Stimulated activated CD4-positive, alpha-beta T cell treated with anti-CD3 and anti-CD28 coated beads, TNF-alpha, amount 100 ng/mL, for 4 hours (primary cell): ENCODE results near the gene CDH24.

Experiments
- DNase-seq, 3 experiments: peaks; one replicate each; pipeline ENCODE4 v3.0.0-alpha.2; 2020; ENCODE audit warnings: low read depth in 3 of 3

The CDH24 gene

DNA sequence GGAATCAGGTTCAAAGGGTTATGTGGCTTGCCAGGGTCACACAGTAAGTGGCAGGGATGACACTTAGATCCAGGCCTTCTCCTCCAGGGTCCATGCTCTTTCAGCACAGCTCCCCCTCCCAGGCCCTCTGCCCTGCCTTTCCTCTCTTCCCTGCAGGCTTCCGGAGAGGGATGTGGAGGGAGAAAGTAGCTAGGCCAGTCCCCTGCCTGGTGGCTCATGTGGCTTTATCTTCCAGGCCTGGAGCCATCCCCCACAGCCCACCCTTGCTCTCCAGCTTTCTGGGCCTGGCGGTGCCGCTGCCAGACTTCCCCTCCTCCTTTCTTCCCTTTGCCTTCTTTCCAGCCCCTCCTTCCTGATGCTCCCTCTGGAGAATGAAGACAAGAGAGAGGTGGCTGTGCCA is 13.6 kb downstream of the CDH24 start:
- no peak for DNase-seq

- DNase-seq, result no peak
Measured at GRCh38 chr14:23043145-23043544, 14.2 kb downstream of the CDH24 start.

GRCh38 chr14:23042162-23042965 is 15.0 kb downstream of the CDH24 start, which contains the start of gene PSMB11:
Gene PSMB11 (plus strand): TSS chr14:23042212. CDS start chr14:23042226, 14 bp downstream.
- no peak for DNase-seq

- no peak for DNase-seq
Measured at GRCh38 chr14:23041729-23042128, 15.6 kb downstream of the CDH24 start.

DNA sequence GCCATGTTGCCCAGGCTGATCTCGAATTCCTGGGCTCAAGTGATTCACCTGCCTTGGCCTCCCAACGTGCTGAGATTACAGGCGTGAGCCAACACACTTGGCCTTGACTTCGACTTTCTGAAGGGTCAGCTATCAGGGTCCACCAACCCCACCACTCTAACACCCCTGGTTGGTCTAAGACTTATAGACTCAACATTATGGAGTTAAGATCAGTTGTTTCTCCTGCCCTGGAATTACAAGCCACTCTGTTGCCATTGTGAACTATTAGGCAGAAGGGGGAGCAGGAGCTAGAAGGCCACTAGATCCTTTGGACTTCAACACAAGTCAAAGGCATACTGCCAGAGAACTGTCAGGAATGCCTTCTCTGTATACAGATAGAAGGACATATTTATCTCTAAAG is 17.2 kb downstream of the CDH24 start:
- DNase-seq, result no peak

- DNase-seq, result no peak
Measured at GRCh38 chr14:23035303-23036144, 21.8 kb downstream of the CDH24 start.

DNA sequence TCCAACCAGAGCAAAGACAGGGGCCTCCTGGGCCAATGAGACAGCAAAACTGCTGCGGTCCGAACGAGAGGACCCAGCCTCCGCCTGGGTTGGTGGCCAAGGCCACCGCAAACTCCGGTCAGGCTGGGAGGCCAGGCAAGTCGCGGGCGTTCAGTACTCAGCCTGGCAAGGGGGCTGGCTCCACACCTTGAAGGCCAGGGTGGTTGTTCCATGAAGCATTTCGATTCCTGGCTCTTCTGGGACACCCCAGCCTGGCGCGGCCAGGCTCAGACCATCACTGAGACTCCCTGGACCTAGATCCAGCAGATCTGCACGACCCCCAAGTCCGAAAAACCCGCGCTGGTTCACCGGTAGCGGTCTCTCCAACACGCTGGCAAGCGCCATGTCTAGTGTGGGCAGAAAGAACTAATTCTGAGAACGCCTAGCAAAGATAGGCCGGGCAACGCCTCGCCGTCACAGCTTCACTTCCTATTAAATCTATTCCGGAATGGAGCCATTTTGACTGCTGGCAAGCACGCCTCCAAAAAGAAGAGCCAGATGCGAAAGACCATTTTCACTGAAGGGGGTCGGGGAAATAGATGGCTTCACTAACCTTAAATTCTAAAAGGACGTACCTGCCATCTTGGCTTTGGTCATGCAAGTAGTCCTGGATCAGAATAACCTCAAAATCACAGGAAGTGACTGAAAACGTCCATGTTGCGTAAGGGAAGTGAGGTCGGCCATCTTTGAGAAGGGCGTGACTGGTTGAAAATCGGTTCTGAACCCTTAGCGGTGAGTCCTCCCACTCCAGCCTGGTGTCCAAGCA is 22.6 kb downstream of the CDH24 start, which contains the start of gene PSMB5:
PSMB5 (minus strand) TSS at position 403 of the 805 bp plus-strand sequence; CDS start at position 384, 19 bp downstream.
- DNase-seq, result peak; percentile 57 to 79 (median 73)

- no peak for DNase-seq
Measured at GRCh38 chr14:23033801-23034497, 23.4 kb downstream of the CDH24 start.

- no peak for DNase-seq
Measured at GRCh38 chr14:23033251-23033727, 24.0 kb downstream of the CDH24 start.

DNA sequence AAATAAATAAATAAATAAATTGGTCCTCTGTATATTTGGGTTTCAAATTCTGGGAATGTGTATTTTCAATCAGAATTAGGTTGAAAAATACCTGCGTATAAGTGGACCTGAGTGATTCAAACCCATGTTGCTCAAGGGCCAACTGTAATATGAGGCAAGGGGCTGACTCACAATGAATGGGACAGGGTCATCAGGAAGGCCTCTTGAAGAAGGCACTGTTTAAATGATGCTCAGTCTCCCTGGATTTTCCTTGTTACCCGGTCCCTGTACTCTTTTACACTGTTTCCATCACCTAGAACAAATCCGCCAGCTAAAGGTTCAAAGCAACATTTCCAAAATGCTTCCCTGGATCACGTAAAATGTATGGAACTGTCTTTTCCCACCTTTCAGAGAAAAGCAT is 26.4 kb downstream of the CDH24 start:
- DNase-seq, result no peak

GRCh38 chr14:23028799-23029198 is 28.5 kb downstream of the CDH24 start:
- DNase-seq, result no peak

DNA sequence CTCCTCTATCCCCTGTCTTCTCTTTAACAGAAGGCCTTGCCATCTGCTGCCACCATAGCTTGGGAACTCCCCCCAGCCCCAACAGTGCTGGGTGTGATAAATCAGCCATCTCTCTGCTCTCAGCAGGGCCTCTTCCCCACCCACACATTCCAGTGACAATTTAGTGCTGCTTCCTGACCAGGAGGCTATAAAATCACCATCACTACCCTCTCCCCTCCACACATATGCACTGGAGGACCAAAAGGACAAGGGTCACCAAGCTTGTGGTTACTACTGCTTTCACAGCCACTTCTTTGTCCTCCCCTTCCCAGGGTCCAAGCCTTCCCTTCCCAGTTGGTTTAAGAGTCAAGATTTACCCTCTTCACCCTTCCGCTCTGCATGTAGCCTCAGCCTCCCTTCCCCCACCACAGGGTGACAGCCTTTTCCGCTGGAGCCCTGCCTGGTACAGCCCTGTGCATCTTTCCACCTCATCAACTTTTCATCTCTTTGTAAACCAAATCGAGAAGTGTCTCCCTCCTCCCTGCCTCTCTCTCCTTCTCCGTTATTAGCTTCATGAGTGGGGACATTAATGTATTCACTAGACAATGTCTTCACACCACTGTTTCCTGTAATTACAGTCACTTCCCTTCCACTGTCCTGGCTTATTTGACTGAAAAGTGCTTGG is 32.0 kb downstream of the CDH24 start:
- DNase-seq, result no peak

DNA sequence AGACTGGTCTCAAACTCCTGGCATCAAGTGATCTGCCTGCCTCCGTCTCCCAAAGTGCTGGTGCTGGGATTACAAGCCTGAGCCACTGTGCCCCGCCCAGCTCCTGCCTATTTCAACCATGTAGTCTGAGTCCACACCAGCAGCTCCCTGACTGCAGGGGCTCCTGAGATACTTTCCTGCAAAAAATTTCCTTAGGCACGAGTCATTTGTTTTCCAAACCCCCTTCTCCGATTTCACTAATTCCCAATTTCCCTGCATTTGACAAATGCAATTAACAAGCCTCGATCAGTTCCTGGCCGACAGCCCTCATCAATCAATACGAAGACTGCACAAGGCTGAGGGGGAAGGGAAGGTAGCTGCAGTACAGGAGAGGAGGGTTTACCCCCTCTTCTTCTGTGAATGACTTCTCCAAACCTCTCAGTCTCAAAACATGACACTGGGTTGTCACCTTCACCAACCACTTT is 32.7 kb downstream of the CDH24 start:
- DNase-seq, result no peak

GRCh38 chr14:23023795-23024152 is 33.5 kb downstream of the CDH24 start:
- DNase-seq, result no peak

- no peak for DNase-seq
Measured at GRCh38 chr14:23023022-23023794, 34.1 kb downstream of the CDH24 start.

GRCh38 chr14:23021889-23022442 is 35.4 kb downstream of the CDH24 start:
- DNase-seq, result no peak

- no peak for DNase-seq
Measured at GRCh38 chr14:23021434-23021833, 35.9 kb downstream of the CDH24 start.

GRCh38 chr14:23020143-23021128 is 36.9 kb downstream of the CDH24 start:
- DNase-seq, result no peak
